Measurements from ENCODE around the gene IFI27. TPM values are rescaled to one million over a fixed set of nuclear protein-coding genes. Genes with fewer than 3 reads are reported as not detected.

Gene IFI27
- polyA plus RNA-seq, 10 donors: 2.4 to 6.7 (median 3.6) TPM

GRCh38 chr14:94124582-94125377 is 14.2 kb downstream of the IFI27 start:
- no peak for DNase-seq

- no peak for DNase-seq
Measured at GRCh38 chr14:94125659-94126418, 15.3 kb downstream of the IFI27 start.

- no peak for DNase-seq
Measured at GRCh38 chr14:94126419-94126677, 15.8 kb downstream of the IFI27 start.

- no peak for DNase-seq
Measured at GRCh38 chr14:94126800-94127199, 16.3 kb downstream of the IFI27 start.

GRCh38 chr14:94127330-94127729 is 16.8 kb downstream of the IFI27 start:
- no peak for DNase-seq

- no peak for DNase-seq
Measured at GRCh38 chr14:94128216-94128839, 17.8 kb downstream of the IFI27 start.

- DNase-seq: peak; percentile 63 to 91 (median 78)
Measured at GRCh38 chr14:94129111-94129757, 18.7 kb downstream of the IFI27 start, which contains the start of gene IFI27L2. IFI27L2 (minus strand) TSS chr14:94129604; CDS start chr14:94129564, 40 bp downstream.

GRCh38 chr14:94129758-94130414 is 19.4 kb downstream of the IFI27 start:
- peak; percentile 27 to 70 (median 35) for DNase-seq

- peak; percentile 52 to 67 (median 59) for DNase-seq
Measured at GRCh38 chr14:94132285-94132887, 21.9 kb downstream of the IFI27 start.

GRCh38 chr14:94135476-94135875 is 24.9 kb downstream of the IFI27 start:
- no peak for DNase-seq

GRCh38 chr14:94136575-94137331 is 26.2 kb downstream of the IFI27 start:
- peak; percentile 77 to 87 (median 84) for DNase-seq

- no peak for DNase-seq
Measured at GRCh38 chr14:94138251-94138650, 27.7 kb downstream of the IFI27 start.

GRCh38 chr14:94139006-94139405 is 28.5 kb downstream of the IFI27 start:
- DNase-seq: no peak

- DNase-seq: no peak
Measured at GRCh38 chr14:94139421-94139820, 28.9 kb downstream of the IFI27 start.

GRCh38 chr14:94142247-94142646 is 31.7 kb downstream of the IFI27 start:
- no peak for DNase-seq

- DNase-seq: no peak
Measured at GRCh38 chr14:94142836-94143235, 32.3 kb downstream of the IFI27 start.

GRCh38 chr14:94143239-94143638 is 32.7 kb downstream of the IFI27 start:
- DNase-seq: no peak

- DNase-seq: no peak
Measured at GRCh38 chr14:94143711-94144110, 33.2 kb downstream of the IFI27 start.

- DNase-seq: no peak
Measured at GRCh38 chr14:94144765-94145164, 34.2 kb downstream of the IFI27 start.

GRCh38 chr14:94145902-94146527 is 35.5 kb downstream of the IFI27 start:
- no peak for DNase-seq

Measured in muscle of back (tissue), 11 donors.